ENCODE measurements around the gene CASK.

The CASK gene

DNA sequence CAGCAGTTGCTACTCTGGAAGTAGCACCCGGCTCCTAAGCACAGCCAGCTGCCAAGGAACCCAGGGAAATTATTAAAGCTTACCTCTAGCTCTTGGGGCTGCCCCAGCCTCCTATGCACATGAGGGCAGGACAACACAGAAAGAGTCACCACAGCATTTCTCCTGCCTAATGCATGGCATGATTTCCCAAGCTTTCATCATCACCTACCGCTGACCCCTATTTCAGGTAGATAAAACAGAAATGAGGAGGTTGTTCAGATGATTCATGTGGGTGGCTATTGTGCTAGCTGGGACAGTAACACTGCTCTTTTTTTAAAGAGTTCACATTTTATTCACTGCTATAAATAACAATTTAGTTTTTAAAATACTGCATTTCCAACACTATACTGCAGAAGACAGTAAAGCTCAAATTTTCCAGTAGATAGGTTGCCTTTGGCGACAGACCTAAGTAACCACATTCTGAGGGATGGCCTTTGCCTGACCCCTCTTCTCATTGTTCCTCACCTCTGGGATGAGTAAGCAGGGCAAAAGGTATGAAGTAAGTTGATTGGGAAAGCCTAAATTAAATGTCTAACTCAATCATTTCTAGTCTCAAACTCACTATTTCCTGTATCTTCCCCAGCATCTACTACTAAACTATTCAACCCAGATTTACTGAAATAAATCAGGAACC is 16.7 kb downstream of the CASK start:
- TF ChIP-seq PKNOX1 (IDR thresholded peaks at IDR 0.05) (no peak), SP1 (IDR thresholded peaks at IDR 0.05) (no peak)
- DNase-seq (ENCODE audit: extremely low spot score): no peak
- ChIA-PET CTCF (no interaction called here), POLR2A (no interaction called here)

DNA sequence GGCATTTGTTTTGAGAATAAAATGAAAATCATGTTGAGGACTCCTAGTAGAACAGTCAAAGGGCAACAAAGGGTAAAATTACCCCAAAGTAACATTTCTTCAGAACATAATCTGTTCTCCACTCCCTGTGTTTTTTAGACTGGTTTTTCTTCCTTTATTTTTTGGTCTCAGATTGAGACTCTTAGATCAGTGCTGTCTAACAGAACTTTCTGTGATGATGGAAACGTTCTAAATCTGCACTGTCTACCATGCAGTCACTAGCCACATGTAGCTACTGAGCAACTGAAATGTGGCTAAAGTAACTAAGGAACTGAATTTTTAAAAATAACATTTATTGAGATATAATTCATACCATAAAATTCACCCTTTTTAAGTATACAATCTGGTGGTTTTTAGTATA is 19.8 kb downstream of the CASK start:
- TF ChIP-seq TARDBP (IDR thresholded peaks at IDR 0.05) (no peak), NFRKB (IDR thresholded peaks at IDR 0.05) (no peak), SP1 (IDR thresholded peaks at IDR 0.05) (no peak), ELF4 (IDR thresholded peaks at IDR 0.05) (no peak), CTBP1 (IDR thresholded peaks at IDR 0.05; ENCODE audit: borderline replicate concordance) (no peak), PKNOX1 (IDR thresholded peaks at IDR 0.05) (no peak), SUZ12 (IDR thresholded peaks at IDR 0.05) (no peak), ARNT (IDR thresholded peaks at IDR 0.05) (no peak), FOXM1 (IDR thresholded peaks at IDR 0.05; ENCODE audit: borderline replicate concordance) (no peak), FOXK2 (IDR thresholded peaks at IDR 0.05) (no peak), BHLHE40 (IDR thresholded peaks at IDR 0.05; ENCODE audit: borderline replicate concordance) (no peak)
- ChIA-PET POLR2A (no interaction called here), CTCF (no interaction called here)
- DNase-seq (ENCODE audit: extremely low spot score): no peak

- DNase-seq (ENCODE audit: extremely low spot score): no peak
- TF ChIP-seq ARNT (IDR thresholded peaks at IDR 0.05) (no peak), SUZ12 (IDR thresholded peaks at IDR 0.05) (no peak), L3MBTL2 (conservative IDR thresholded peaks at IDR 0.05) (no peak), NFRKB (IDR thresholded peaks at IDR 0.05) (no peak)
- POLR2A ChIA-PET: no interaction called here
- CTCF ChIA-PET: no interaction called here
Measured at GRCh38 chrX:41900321-41900720, 23.0 kb downstream of the CASK start.

- POLR2A ChIA-PET: no interaction called here
- TF ChIP-seq FOXA1 (IDR thresholded peaks at IDR 0.05) (no peak), HDGF (IDR thresholded peaks at IDR 0.05; ENCODE audit: borderline replicate concordance) (no peak), SP1 (IDR thresholded peaks at IDR 0.05) (no peak), FOXM1 (IDR thresholded peaks at IDR 0.05; ENCODE audit: borderline replicate concordance) (no peak), LEF1 (IDR thresholded peaks at IDR 0.05; ENCODE audit: borderline replicate concordance) (no peak), ELF4 (IDR thresholded peaks at IDR 0.05) (no peak), NFRKB (IDR thresholded peaks at IDR 0.05) (no peak), TARDBP (IDR thresholded peaks at IDR 0.05) (no peak), SUZ12 (IDR thresholded peaks at IDR 0.05) (no peak), CTBP1 (IDR thresholded peaks at IDR 0.05; ENCODE audit: borderline replicate concordance) (no peak), ZNF384 (IDR thresholded peaks at IDR 0.05) (no peak), L3MBTL2 (conservative IDR thresholded peaks at IDR 0.05) (no peak), FOXK2 (IDR thresholded peaks at IDR 0.05) (no peak), ARNT (IDR thresholded peaks at IDR 0.05) (no peak), PKNOX1 (IDR thresholded peaks at IDR 0.05) (no peak), BHLHE40 (IDR thresholded peaks at IDR 0.05; ENCODE audit: borderline replicate concordance) (no peak)
- no peak for DNase-seq (ENCODE audit: extremely low spot score)
- CTCF ChIA-PET: no interaction called here
Measured at GRCh38 chrX:41895826-41896225, 27.5 kb downstream of the CASK start.

- CTCF ChIA-PET: no interaction called here
- POLR2A ChIA-PET: no interaction called here
Measured at GRCh38 chrX:41890026-41890423, 33.3 kb downstream of the CASK start.

More at GRCh38 chrX:41890026-41890423, 33.3 kb downstream of the CASK start:
- no peak for TF ChIP-seq PKNOX1 (IDR thresholded peaks at IDR 0.05)
- no peak for TF ChIP-seq ZNF384 (IDR thresholded peaks at IDR 0.05)
- TF ChIP-seq TARDBP (IDR thresholded peaks at IDR 0.05): no peak
- TF ChIP-seq FOXM1 (IDR thresholded peaks at IDR 0.05; ENCODE audit: borderline replicate concordance): no peak
- TF ChIP-seq BHLHE40 (IDR thresholded peaks at IDR 0.05; ENCODE audit: borderline replicate concordance): no peak
- TF ChIP-seq SUZ12 (IDR thresholded peaks at IDR 0.05): no peak
- no peak for TF ChIP-seq NFRKB (IDR thresholded peaks at IDR 0.05)
- no peak for TF ChIP-seq LEF1 (IDR thresholded peaks at IDR 0.05; ENCODE audit: borderline replicate concordance)
- TF ChIP-seq CTBP1 (IDR thresholded peaks at IDR 0.05; ENCODE audit: borderline replicate concordance): no peak
- TF ChIP-seq FOXK2 (IDR thresholded peaks at IDR 0.05): no peak
- TF ChIP-seq ARNT (IDR thresholded peaks at IDR 0.05): no peak
- TF ChIP-seq ELF4 (IDR thresholded peaks at IDR 0.05): no peak
- no peak for TF ChIP-seq FOXA1 (IDR thresholded peaks at IDR 0.05)
- TF ChIP-seq SP1 (IDR thresholded peaks at IDR 0.05): no peak
- no peak for TF ChIP-seq L3MBTL2 (conservative IDR thresholded peaks at IDR 0.05)
- no peak for TF ChIP-seq HDGF (IDR thresholded peaks at IDR 0.05; ENCODE audit: borderline replicate concordance)
- no peak for DNase-seq (ENCODE audit: extremely low spot score)
